ENCODE results near the gene ATG13. TPM values are rescaled to one million over a fixed set of nuclear protein-coding genes. Genes with fewer than 3 reads are reported as not detected.

The ATG13 gene
- total RNA-seq, 1 donor from 2014 or later: 57.7 TPM

DNA sequence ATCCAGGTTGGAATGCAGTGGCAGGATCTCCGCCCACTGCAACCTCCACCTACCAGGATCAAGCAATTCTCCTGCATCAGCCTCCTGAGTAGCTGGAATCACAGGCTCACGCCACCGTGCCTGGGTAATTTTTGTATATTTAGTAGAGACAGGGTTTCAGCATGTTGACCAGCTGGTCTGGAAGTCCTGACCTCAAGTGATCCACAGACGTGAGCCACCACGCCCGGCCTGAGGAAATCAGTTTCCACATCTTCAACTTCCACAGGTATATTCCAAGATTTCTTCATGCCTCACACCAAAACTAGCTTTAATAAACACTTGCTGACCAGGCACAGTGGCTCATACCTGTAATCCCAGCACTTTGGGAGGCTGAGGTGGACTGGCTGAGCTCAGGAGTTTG, 8.0 kb upstream of the ATG13 start:
- no peak for DNase-seq

DNA sequence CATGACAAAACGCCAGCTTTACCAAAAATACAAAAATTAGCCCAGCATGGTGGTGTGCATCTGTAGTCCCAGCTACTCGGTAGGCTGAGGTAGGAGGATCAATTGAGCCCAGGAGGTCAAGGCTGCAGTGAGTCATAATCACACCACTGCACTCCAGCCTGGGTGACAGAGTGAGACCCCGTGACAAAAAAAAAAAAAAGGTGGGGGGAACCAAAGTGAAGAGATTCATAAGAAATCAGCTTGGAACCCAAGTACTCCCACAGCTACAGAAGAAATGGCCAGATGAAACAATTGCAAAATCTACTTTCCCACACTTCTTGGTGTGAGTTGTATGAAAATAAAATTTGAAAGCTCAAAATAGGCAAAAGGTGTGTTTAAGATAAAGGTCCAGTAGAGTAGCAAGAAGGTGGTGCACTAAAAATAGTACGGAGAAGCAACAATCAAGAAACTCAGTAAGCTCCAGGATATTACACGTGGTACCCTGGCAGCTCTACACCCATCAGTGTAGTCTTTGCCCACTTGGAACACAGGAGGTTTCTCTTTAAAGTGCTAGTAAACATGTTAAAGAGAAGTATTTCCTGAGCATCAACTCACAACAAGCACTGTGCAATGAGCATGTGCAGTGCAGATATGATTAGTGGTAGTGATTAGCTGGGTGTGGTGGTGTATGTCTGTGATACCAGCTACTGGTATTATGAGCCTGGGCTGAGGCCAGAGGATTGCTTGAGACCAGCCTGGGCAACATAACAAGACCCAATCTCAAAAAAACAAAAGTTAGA, 5.6 kb upstream of the ATG13 start:
- DNase-seq: no peak

DNA sequence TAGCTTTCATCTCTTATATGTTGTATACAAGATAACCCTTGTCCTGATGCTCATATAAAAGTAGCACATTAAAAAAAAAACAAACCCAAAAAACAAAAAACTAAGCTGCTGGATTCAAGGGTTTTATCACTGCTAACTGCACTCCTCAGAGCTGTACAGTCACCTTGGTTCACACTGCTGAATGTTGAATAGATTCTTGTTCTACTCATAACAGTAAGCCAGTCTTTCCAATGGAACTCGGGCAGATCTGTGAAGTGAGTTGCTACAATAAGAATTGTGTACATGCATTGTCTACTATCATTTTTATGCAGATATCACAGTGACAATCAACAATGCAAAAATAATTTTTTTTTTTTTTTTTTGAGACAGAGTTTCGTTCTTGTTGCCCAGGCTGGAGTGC, 5.0 kb upstream of the ATG13 start:
- DNase-seq: no peak

DNA sequence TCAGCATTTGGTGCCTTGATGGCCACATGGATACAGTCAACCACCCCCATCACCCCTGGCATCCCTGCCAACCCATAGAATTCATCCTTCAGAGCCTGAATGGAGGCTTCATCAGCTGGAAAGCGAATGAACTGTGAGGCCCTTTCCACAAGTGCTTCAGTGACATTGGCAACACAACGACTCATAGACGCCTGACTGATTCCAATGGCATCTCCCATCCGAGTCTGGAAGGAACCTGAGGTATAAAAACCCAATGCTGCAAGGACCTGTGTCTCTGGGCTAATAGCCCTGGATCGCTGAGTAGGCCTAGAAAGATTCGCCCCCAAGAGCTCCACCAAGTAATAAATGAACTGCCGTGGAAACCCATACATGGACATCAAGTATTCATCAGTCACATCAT, 1.6 kb upstream of the ATG13 start:
- no peak for DNase-seq

- DNase-seq: no peak
These were observed 711 bp upstream of the ATG13 start for GRCh38 chr11:46616551-46617133.

DNA sequence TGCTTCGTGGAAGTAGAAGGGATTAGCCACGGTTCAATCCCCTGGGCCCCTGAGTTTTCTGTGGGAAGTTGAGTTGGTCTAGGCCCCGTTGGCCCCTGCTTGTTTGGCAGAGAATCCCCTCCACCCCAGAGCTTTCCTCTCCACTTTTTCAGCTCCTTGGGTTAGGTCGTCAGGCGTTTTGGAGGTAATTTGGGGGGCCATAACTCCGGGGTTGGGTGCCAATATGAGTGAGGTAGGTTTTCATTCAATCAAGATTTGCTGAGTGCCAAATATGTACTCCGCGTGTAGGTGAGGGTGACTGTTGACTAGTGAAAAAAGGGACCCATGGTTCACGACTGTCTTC, 590 bp downstream of the ATG13 start:
- DNase-seq: no peak

DNA sequence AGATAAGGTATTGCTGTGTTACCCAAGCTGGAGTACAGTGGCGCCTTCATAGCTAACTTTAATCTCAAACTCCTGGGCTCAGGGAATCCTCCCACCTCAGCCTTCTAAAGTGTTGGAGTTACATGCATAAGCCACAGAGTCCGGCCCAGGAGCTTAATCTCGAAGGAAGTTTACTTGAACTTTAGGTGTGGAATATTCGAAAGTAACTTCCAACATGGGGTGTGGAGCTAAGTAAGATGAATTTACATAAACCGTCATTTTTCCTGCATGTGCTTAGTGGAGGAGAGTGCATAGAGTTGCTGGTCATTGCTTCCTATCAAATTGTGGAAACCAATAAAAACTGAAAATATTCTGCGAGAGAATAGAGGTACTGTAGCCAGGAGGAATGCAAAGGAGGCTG, 1.5 kb downstream of the ATG13 start:
- DNase-seq: no peak

DNA sequence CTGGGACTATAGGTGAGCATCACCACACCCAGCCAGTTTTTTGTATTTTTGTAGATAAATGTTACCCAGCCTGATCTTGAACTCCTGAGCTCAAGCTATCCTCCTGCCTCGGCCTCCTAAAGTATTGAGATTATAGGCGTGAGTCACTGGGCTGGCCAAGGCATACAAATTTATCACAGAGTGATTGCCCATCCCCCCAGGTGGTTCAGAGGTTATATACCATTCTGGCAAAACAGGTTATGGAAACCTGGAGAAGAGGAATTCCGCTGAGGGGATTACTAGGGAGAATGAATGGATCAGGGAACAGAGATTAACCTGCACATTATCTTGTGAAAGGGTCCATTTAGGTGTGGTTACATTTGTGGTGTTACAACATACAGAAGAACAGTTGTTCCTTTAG, 8.1 kb downstream of the ATG13 start:
- DNase-seq: no peak

- no peak for DNase-seq
These were observed 11.6 kb downstream of the ATG13 start for GRCh38 chr11:46628961-46629360.

DNA sequence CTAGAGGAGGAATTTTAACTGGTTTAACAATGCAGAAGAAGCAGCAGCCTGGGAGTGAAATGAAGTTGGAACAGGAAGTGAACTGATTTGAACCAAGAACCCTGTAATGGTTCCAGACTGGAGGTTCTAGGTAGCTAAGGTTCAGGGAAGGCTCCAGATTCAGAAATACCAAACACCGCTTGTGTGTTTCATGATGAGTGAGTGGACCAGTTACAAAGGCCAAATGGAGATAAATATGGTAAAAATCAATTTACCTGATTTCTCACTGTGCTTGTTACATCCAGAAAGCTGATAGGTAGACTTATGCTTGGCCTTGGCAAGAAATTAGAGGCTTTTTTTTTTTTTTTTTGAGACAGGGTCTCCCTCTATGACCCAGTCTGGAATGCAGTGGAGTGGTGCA, 12.9 kb downstream of the ATG13 start:
- no peak for DNase-seq

DNA sequence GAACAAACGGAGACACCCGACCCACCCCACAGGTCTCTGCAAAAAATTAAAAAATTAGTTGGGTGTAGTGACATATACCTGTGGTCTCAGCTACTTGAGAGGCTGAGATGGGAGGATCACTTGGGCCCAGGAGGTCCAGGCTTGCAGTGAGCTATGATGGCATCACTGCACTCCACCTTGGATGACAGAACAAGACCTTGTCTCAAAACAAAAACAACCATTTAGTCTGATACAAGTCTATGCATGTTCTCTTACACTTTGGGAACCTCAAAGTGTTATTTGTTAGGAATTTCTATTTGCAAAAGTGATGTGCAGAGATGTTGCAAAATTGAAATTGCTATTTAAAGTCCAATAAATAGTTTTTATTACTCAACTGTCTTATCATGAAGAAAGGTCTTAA, 14.3 kb downstream of the ATG13 start:
- DNase-seq: no peak

- no peak for DNase-seq
These were observed 15.1 kb downstream of the ATG13 start for GRCh38 chr11:46632502-46632901.

DNA sequence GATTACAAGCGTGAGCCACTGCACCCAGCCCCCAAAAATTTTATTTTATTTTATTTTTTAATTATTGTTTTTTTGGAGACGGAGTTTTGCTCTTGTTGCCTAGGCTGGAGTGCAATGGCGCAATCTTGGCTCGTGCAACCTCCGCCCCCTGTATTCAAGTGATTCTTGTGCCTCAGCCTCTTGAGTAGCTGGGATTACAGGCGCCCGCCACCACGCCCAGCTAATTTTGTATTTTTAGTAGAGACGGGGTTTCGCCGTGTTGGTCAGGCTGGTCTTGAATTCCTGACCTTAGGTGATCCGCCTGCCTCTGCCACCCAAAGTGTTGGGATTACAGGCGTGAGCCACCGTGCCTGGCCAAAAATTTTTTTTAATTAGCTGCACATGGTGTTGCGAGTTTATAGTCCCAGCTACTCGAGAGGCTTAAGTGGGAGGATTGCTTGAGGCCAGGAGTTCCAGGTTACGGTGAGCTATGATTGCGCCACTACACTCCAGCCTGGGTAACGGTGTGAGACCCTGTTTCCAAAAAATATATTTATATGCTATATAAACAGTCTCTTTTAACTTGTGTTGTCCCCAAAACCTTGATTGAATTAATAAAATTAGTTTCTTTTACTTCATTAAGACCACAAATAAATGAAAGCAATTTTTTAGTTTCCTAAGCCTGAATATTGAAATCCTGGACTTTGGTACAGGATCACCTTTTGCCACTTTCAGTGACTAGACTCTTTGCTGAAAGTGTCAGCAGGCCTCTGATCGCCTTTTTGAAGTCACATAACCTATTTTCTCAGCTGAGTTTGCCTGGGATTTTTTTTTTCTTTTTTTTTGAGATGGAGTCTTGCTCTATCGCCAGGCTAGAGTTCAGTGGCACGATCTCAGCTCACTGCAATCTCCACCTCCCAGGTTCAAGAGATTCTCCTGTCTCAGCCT, 16.2 kb downstream of the ATG13 start:
- DNase-seq: no peak

DNA sequence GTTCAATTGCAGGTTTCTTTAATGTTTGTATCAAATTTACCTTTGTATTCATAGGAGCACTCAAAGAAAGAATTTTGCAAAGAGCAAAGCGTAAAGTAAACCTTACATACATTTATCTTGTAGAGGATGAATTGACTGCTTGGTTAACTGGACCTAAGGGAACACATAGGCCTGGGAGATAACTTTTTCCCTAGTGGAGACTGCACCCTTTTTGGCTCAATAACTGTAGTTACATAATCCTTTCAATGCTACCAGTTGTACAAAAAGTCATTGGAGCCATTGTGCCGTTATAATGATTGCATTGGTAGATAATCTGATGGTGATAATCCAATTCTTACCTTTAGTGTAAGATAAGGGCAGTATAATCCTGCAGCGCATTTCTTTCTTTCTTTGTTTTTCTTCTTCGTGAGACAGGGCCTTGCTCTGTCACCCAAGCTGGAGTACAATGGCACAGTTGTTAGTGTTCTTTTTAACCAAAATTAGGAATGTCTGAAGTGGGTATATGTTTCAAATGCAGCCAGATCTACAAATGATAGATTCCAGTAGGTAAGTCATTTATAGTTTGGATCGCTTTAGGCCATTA, 18.3 kb downstream of the ATG13 start:
- no peak for DNase-seq

GRCh38 chr11:46637546-46637945, 20.2 kb downstream of the ATG13 start:
- DNase-seq: no peak

DNA sequence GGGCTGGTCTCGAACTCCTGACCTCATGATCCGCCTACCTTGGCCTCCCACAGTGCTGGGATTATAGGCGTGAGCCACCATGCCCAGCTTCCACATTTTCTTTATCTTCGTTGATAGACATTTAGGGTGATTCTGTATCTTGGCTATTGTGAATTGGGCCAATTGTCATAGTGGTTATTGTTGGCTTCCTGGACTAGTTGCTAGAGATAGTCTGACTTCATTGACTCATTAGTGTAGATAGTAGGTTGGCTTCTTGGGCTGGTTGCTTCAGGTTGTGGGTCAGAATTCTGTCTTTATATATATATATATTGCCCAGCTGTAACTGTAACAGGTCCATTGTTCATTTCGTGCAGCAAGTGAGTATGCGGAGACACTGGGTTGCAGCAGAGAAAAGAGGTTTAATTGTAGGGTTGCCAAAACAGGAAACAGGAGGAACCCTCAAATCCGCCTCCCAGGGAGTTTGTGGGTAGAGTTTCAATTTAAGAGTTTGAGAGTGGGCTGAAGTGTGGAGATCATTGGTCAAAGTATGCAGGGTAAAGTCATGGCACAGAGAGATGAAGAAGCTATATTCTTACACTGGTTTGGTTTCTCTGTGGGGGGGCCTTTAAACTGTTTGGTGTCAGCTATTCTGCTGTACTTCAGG, 22.0 kb downstream of the ATG13 start:
- no peak for DNase-seq

GRCh38 chr11:46640036-46640788, 22.9 kb downstream of the ATG13 start:
- no peak for DNase-seq

GRCh38 chr11:46641639-46642038, 24.3 kb downstream of the ATG13 start:
- no peak for DNase-seq

GRCh38 chr11:46642627-46643335, 25.4 kb downstream of the ATG13 start:
- no peak for DNase-seq

GRCh38 chr11:46643531-46643930, 26.2 kb downstream of the ATG13 start:
- DNase-seq: no peak

GRCh38 chr11:46643986-46644385, 26.6 kb downstream of the ATG13 start:
- no peak for DNase-seq

Measured in dermis blood vessel endothelial cell (primary cell).